Stimulated activated CD4-positive, alpha-beta T cell treated with anti-CD3 and anti-CD28 coated beads, Interleukin-4, amount 100 ng/mL, for 4 hours (primary cell): ENCODE data around the gene SLC25A17.
"Not testable (repeated sequence)": the region's sequence is repeated elsewhere in the genome, so short reads cannot be mapped to it uniquely, and the experiment has no call there.

Source experiments
- DNase-seq, 2 experiments: peaks; one replicate each; pipeline ENCODE4 v3.0.0-alpha.2; 2020

Gene SLC25A17

DNA sequence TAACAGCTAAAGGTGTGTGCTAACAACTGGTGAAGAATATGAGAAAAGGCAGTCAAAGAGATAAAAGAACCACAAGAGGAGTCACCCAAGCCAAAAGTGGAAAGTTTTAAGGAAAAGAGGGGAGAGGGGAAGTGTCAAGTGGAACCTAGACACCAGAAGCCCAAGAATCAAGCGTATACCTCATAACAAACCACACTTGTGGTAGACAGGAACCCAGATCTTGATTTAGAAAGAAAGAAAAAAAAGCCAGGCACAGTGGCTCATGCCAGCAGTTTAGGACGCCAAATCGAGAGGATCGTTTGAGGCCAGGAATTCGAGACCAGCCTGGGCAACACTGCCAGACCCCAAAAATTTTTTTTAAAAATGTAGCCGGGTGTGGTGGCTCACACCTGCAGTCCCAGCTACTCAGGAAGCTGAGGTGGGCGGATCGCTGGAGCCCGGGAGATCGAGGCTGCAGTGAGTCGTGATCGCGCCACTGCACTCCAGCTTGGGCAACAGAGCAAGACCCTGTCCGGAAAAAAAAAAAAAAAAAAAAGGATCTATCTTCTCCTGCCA, 877 bp downstream of the SLC25A17 start:
- no peak for DNase-seq

DNA sequence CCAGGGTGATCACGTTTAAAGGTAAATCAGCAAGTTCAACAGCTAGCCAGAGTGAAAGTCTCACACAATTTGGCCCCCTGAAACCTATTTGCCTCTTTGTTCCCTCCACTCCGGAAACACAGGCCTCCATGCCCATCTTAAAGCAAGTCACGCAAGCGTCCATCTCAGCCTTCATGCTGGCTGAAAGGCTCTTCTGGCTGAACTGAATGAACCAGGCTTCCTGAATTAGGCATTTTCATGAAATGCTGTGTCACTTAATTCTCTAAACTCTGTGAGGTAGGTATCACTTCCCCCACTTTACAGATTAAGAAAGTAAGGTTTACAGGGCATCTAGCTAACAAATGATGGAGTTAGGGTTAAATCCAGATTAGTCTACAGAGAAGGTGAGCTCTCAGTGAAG, 1.4 kb downstream of the SLC25A17 start:
- no peak for DNase-seq

DNA sequence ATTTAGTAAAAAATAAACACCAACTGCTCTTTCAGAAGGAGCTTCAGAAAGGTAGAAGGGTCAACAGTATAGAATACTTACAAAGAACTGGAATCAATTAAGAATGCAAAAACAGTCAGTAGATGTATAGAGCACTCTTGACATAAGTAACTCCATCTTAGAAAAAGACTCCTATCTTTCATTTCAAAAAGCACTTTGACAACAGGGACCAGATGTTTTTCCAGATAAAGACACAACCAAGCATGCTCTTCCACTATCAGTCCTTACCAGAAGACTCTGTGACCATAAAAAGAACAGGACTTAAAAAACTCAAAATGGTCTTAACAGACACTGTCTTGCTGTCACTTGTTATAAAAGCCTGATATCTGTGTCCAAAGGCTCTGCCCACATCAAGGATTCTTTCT, 5.2 kb downstream of the SLC25A17 start:
- DNase-seq, result no peak

DNA sequence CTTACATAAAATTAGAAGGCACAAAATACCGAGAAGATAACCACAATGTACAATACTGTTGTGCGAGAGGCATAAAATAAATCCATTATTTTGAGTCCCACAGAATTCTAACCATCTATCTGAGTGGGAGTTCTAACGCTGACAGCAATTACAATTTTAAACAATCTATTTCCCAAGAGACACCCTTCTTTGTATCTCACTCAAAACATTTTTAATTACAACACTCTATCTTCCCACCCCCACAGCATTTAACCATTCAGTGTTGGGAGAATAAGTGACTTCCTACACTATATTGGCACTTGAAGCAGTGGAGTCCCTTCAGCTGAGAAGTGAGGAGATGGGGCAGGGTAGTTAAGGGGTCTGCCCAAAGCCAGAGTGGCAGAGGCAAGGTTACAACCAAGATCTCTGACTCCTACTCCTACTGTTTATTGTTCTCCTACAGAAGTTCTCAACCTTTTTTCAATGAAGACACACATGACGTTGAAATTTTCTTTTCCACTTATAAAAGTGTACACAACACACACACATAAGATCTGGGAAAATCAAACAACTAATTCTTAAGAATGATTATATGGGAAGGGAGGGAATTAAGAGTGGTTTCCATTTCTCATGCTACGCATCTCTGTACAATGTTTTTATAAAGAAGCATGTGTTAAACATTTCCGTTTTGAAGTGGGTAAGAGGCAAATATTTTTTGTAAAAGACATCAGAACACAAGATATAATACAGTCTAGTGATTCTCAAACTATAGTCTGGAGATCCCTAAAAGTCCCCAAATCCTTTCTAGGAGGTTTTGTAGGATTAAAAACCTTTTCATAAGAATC, 10.9 kb downstream of the SLC25A17 start:
- no peak for DNase-seq

DNA sequence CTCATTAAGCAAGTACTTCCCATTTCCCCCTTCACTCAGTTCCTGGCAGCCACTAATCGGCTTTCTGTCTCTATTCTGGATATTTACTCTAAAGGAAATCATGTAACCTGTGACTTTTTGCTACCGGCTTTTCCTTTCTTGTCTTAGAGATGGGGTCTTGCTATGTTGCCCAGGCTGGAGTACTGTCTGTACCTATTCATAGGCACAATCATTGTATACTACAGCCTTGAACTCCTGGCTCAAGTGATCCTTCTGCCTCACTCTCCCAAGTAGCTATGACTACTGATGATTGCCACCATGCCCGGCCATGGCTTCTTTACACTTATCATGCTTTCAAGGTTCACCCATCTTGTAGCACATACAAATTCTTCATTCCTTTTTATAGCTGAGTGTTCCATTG, 12.4 kb downstream of the SLC25A17 start:
- DNase-seq, result no peak

DNA sequence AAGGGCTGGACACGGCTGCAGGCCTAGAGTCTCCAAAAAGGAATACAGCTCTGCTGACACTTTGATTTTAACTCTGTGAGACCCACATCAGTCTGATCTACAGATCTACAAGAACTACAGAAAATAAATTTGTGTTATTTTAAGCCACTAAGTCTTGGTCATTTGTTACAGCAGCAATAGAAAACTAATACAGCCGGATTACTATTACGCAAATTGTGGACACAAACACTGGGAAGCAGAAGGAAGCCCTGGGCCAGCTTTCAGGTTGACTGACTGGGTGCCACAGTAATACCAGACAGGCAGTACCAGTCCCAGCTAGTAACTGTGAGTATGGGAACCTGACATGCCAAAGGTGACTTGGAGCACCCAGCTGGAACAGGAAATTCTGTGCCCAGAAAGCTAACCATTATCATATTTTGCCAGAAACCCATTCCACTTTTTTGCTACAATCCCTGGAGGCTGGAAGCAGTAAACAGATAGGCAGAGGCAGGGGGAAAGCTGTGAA, 13.4 kb downstream of the SLC25A17 start:
- DNase-seq, result no peak

DNA sequence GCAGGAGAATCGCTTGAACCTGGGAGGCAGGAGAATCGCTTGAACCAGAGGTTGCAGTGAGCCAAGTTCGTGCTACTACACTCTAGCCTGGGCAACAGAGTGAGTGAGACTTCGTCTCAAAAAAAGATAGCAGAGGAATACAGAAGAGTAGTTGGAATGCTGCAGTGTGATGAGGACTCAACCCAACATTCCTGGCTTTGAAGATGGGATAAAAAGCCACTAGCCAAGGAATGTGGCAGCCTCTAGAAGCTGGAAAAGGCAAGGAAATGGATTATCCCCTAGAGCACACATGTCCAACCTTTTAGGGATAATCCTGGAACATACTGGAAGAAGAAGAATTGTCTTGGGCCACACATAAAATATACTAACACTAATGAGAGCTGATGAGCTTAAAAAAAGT, 13.9 kb downstream of the SLC25A17 start:
- no peak for DNase-seq

DNA sequence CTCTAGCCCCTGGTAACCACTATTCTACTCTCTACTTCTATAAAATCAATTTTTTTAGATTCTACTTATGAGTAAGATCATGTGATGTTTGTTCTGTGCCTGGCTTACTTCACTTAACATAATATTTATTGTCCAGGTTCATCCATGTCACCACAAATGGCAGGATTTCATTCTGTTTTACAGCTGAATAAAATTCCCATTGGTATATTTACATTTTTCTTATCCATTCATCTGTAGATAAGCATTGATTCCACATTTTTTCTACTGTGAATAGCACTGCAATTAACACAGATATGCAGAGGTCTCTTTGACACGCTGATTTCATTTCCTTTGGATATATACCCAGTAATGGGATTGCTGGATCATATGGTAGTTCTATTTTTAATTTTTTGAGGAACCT, 15.8 kb downstream of the SLC25A17 start:
- no peak for DNase-seq

DNA sequence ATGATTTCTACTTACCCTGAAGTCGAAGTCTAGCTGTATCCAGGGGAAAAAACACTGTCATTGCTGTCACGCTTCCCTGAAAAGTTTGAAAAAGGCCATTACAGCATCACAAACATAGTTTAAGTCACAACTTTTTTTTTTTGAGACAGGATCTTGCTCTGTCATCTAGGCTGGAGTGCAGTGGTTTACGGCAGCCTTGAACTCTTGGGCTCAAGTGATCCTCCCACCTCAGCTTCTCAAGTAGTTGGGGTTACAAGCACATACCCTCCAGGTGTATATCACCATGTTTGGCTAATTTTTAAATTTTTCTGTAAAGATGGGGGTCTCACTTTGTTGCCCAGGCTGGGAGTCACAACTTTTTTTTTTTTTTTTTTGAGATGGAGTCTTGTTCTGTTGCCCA, 20.1 kb downstream of the SLC25A17 start:
- no peak for DNase-seq

DNA sequence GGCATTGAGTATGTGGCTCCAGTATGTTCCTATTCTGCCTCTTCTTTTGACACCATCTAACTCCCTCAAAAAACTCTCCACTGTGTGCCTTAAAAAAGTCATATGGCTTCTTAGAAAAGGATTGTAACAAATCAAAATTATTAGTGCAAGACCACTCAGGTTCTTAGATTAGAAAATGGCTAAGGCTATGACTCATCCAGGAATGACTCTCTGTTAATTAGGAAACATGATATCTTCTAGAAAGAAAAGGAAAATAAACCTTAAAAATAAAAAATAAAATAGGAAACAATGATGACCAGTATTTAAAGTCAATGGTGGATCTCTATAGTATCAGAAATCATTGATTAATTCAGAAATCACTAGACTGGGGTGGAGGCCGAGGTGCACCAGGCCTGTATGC, 21.7 kb downstream of the SLC25A17 start:
- no peak for DNase-seq

DNA sequence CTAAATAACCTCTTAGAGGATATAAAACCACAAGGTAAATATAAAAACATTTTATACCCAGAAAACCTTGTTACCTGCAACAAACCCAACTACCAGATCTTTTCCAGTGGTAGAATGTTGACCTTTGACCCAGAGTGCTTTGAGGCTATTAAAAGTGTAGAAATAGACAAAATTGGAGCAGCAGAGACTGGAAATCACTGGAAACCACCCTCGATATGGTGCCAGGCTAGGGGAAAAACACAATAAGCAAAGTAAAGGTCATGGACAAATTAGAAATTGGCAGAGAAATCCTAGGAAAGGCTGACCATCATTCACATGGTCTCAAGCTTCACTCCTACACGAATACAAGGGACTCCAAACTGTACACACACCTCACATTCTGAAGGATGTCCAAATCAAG, 26.7 kb downstream of the SLC25A17 start:
- DNase-seq, result no peak

DNA sequence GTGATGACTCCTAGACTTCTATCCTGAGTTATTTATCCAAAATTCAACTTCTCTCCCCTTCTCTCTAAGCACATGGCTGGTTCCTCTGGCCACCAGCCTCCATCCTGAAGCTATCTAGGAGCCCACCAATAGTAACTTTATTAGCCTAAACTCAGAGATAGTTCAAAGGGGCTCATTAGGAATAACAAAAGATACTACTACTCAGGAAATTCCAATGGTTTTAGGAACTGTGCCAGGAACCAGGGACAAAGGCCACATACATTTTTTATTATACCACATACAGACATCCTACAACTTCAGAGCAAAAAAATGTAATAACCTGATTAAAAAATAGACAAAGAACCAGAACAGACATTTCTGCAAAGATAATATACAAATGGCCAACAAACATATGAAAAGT, 27.9 kb downstream of the SLC25A17 start:
- DNase-seq, result no peak

DNA sequence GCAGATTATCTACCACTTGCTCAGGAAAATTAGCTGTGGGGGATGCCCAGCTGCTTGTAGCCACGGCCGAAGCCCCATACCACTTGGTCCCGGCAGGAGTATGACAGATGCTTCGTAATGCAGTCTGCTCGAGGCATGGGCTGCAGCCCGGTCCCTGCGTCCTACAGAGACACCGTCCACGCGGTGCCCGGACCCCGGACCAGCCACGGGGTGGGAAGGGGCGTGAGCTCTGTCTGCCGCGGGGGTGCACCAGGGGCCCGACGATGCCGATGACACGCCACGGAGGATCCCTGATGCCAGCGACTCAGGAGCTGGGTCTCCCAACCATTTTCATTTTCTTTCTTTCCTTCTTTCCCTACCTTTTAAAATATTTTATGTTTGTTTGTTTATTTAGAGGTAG, 30.0 kb downstream of the SLC25A17 start:
- no peak for DNase-seq

DNA sequence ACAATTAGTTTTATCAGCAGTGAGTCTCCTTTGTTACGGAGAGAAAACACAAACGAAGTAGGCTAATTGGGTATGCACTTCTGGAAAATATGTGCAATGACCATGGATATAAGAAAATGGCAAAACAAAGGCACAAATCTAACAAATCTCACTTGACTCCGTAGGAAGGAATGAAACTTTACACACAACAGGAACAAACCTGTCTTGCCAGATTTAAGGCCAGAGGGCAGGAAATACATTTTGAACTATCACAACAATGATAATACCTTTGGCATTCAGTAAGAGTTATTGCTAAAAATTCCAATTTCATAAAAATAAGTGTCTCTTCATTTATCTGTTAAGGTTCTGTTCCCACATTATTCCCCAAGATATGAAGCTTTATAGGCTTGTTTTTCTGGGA, 36.6 kb downstream of the SLC25A17 start:
- DNase-seq, result no peak

DNA sequence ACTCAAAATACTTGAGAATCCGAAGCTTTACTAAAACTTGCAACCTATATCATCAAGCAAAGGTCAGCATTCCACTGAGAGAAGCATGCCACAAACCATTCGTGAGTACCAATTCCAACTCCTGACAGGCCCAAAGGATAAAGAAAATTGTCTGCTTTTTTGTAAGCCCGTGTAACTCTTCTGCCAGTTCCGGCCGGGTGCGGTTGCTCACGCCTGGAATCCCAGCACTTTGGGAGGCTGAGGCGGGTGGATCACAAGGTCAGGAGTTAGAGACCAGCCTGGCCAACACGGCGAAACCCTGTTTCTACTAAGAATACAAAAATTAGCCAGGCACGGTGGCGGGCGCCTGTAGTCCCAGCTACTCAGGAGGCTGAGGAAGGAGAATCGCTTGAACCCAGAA, 37.4 kb downstream of the SLC25A17 start:
- not testable (repeated sequence) for DNase-seq

DNA sequence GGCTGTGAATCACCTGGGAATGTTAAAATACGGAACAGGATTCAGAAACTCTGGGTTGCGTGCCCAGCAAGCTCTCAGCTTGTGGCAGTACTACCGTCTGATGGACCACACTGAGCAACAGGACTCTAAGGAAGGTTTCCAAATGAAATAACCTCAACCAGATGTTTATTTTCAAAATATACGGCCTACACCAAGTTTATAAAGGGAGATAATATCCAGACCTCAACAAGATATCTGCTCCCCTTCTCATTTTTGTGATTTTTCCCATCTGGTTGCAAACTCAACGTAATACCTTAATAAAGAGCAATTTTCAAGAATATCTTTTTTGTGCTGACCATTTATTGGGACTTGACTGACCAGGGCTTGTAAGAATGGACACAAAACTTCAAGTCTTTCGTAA, 49.4 kb downstream of the SLC25A17 start:
- no peak for DNase-seq

DNA sequence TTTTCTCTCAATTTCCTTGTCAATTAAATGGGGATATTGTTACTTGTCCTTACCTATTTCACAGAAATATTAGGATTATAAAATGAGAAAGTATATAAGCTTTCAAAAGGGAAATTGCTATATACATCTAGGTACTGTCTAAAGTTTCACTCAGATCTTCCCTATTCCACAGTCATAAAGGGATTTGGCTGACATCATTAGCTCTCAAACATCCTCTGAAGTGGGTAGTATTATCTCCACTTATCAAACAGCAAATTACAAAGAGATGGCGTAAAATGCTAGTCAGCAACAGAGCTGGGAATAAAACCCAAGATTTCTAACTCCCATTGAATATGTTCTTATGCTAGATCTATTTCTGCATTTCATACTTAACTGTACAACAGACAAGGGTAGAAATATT, 50.9 kb downstream of the SLC25A17 start:
- DNase-seq, result no peak

DNA sequence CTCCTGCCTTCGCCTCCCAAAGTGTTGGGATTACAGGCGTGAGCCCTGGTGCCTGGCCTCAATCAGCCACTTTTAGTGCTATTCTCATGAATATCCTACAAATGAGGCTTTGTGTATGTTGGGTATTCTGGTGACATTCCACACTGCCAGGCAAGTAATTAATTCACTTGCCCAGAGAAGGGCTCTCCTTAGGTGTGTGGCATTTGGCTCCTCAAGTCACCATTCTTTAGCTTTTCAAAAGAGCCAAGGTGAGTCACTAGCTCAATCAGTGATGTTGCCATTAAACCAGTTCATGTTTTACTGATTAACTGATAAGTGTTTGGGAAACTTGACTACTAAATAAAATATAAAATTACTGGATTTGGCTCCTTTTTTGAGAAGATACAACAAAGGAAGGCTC, 52.2 kb downstream of the SLC25A17 start:
- DNase-seq, result no peak

DNA sequence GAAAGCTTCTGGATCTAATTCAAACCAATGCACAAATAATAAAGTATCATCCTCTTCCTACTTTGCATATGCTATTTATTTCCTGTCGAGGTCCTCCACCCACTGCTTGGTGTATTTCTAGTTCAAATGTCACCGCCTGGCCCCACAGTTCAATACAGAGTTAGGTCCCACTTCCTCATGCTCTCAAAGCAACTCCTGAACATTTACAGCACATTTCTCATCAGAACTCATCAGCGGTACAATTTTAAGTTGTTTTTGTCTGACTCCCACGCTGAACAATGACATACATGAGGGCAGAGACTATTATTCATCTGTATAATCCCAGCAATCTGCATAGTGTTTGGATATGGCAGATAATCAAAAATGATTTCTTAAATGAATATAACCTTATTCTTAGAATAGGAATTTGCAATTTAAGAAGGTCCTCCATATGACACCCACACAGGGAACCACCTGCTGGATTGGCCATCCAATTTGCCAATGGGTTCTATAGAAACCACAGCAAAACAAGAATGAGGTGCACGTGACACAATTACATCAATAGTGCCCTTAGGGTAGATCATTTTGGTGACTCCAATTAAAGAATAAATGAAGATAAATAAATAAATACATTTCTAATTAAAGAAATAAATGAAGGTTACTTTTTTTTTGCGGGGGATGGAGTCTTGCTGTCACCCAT, 54.2 kb downstream of the SLC25A17 start:
- peak in 1 of 2 experiments; percentile 10 for DNase-seq

DNA sequence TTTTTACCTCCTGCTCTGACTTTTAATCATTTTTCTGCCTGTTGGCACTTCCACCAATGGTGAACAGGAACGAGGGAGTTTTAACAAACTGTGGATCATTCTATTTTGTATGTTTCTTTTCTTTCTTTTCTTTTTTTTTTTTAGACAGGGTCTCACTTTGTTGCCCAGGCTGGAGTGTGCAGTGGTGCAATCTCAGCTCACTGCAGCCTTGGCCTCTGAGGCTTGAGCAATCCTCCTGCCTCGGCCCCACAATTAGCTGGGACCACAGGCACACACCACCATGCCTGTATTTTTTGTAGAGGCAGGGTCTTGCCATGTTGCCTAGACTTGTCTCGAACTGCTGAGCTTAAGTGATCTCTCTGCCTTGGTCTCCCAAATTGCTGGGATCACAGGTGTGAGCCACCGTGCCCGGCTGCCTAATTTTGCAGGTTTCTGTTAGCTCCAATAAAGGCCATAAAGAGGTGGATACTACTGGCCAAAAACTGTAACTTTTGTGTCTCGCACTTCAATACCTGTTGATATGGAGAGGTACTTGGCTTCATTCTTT, 59.8 kb downstream of the SLC25A17 start:
- DNase-seq, result no peak

DNA sequence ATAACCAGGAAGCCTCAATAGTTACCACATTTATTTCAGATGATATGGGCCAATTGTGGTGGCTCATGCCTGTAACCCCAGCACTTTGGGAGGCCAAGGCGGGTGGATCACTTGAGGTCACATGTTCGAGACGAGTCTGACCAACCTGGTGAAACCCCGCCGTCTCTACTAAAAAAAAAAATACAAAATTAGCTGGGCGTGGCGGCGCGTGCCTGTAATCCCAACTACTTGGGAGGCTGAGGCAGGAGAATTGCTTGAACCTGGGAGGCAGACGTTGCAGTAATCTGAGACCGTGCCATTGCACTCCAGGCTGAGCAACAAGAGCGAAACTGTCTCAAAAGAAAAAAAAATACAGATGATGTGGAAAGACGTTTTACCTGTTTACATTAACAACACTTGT, 60.3 kb downstream of the SLC25A17 start:
- not testable (repeated sequence) for DNase-seq

DNA sequence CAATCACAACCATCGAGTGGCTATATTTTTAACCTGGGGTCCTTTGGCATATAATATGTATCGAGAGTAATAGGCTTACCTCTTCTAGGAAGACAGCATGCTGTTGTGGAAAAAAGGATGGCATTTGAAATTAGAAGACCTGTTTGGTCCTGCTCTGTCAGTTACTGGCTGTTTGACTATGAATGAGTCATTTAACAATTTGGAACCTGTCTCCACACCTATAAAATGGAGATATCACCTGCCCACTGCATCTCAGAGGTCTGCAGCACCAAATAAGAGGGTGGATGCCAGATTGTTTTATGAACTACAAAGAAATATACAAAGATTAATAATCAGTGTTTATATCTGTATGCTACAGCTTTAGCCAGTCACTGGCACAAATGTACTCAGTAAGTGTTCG, 60.8 kb downstream of the SLC25A17 start:
- DNase-seq, result no peak

DNA sequence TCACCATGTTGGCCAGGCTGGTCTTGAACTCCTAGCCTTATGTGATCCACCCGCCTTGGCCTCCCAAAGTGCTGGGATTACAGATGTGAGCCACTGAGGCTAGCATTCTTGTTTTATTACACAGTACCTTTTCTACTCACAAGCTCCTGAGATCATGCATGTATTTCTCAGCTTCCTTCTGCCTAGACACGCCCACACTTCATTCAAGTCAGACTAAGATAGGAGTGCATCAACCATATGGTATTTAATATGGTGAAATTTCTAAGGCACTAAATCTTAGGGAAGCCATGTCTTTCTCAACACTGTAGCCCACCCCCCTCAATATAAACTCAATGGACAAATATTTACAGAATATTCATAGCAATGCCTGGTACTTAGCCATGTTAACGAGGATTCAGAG, 62.1 kb downstream of the SLC25A17 start:
- DNase-seq, result no peak

DNA sequence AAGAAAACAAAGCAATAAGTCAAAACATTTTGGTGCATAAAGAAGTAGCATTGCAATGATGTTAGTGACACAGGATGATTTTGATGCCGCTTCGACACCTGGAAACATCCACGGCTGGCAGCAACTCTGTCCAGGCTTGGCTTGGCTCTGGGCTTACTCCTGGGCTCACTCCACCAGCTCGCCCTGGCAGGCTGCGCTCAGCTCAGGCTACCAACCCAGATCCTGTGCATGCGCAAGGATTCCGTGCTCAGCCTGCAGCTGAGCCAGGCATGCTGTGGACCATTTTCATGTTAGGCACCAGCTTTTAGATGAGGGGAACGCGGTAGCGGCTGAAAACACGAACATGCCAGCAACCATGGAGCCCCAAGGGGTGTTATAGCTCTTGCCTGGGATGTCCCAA, 66.0 kb downstream of the SLC25A17 start:
- no peak for DNase-seq
